K562 (cell line): Measurements from ENCODE around the gene OR2C3. TPM values are rescaled to one million over a fixed set of nuclear protein-coding genes. Genes with fewer than 3 reads are reported as not detected.
A peak's percentile ranks its signal among the peaks of the same experiment; 100 is the strongest.

Experiments
- ATAC-seq: fragments of 200-7000 bp; cut with Tn5 transposase; 3 replicates; pipeline ENCODE4 v1.9.1; 2020; ENCODE audit warnings: moderate library complexity
- BruUV-seq: library from RNA; stranded (reverse); fragments of 400-500 nt; replicated peaks from 2 replicates; lab custom pipeline; 2021; lab: Mats Ljungman, UMichigan
- CTCF ChIA-PET: fragments of 300-600 bp; formaldehyde crosslinking; extraction: SDS; loops from one replicate; lab custom pipeline; 2021; ENCODE audit warnings: low intra/inter-chr PET ratio; lab: Yijun Ruan, JAX
- POLR2A ChIA-PET: fragments of 300-600, 350-650 bp; sonication (Branson Sonifier 250); formaldehyde crosslinking; extraction: SDS; loops from one replicate; lab custom pipeline; 2021; ENCODE audit warnings: antibody characterized with exemption, inconsistent platforms; lab: Yijun Ruan, JAX
- DNase-seq, 4 experiments: peaks; one replicate each; pipeline versions ENCODE4 v3.0.0 to v3.0.0-alpha.2; 2011 to 2018; ENCODE audit warnings: low spot score in 3 of 4, mixed read lengths in 3 of 4; ENCODE audit errors: extremely low read depth in 1 of 4
- FAIRE-seq: peaks from 2 replicates; lab custom pipeline; 2011; peaks lifted over from hg19 to GRCh38; lab: Jason Lieb, UNC
- H2AFZ ChIP-seq: 2 replicates; pipeline ENCODE4 v1.6.0; 2011; ENCODE audit warnings: low read depth, low read length, control low read depth, inconsistent platforms
- H3K27ac ChIP-seq: fragments of 200-600 bp; 3 replicates; pipeline ENCODE4 v1.8.0; 2011; ENCODE audit warnings: low read depth, mild to moderate bottlenecking, control low read depth, inconsistent platforms, low read length, moderate library complexity, mixed read lengths; ENCODE audit errors: extremely low read depth
- H3K27me3 ChIP-seq, 2 experiments: fragments of 300-600 bp in 1 of 2; 2 replicates in 1 of 2; 3 replicates in 1 of 2; pipeline versions ENCODE4 v1.6.0 to v1.8.0; 2011; ENCODE audit warnings: inconsistent platforms in 2 of 2, low read length in 2 of 2, mild to moderate bottlenecking in 1 of 2, mixed read lengths in 1 of 2, moderate library complexity in 1 of 2; ENCODE audit not compliant: control insufficient read depth in 2 of 2, insufficient read depth in 2 of 2
- H3K36me3 ChIP-seq: fragments of 300-600 bp; 3 replicates; pipeline ENCODE4 v1.8.0; 2011; ENCODE audit warnings: mild to moderate bottlenecking, low read length, inconsistent platforms; ENCODE audit not compliant: control insufficient read depth, insufficient read depth
- H3K4me1 ChIP-seq, 2 experiments: fragments of 200-600 bp in 1 of 2; replicated peaks in 1 of 2; 2 replicates in 1 of 2; 3 replicates in 1 of 2; pipeline versions ENCODE4 v1.5.1 to v1.8.0; 2011; ENCODE audit warnings: inconsistent platforms in 2 of 2, low read length in 2 of 2, mild to moderate bottlenecking in 1 of 2, mixed read lengths in 1 of 2, moderate library complexity in 1 of 2; ENCODE audit not compliant: control insufficient read depth in 2 of 2, insufficient read depth in 2 of 2
- H3K4me2 ChIP-seq: 2 replicates; pipeline ENCODE4 v1.6.1; 2011; ENCODE audit warnings: low read length, control low read depth, inconsistent platforms, mixed read lengths; ENCODE audit not compliant: insufficient read depth
- H3K4me3 ChIP-seq: fragments of 200-600 bp; sonication (generic), shearing (Covaris generic); 2 replicates; pipeline ENCODE4 v1.5.1; 2016; ENCODE audit warnings: control low read depth, inconsistent platforms
- H3K79me2 ChIP-seq: fragments of 200-600 bp; 3 replicates; pipeline ENCODE4 v1.8.0; 2011; ENCODE audit warnings: low read length, inconsistent platforms; ENCODE audit not compliant: control insufficient read depth, insufficient read depth
- H3K9ac ChIP-seq, 2 experiments: 2 replicates each; pipeline versions ENCODE4 v1.6.0 to v1.6.1; 2011; ENCODE audit warnings: low read depth in 2 of 2, low read length in 2 of 2, control low read depth in 1 of 2, inconsistent platforms in 1 of 2, mild to moderate bottlenecking in 1 of 2, mixed read lengths in 1 of 2; ENCODE audit not compliant: insufficient read depth in 1 of 2
- H3K9me1 ChIP-seq: one replicate; pipeline ENCODE4 v1.6.0; 2011; ENCODE audit warnings: inconsistent platforms, mild to moderate bottlenecking, low read length, moderate library complexity; ENCODE audit not compliant: control insufficient read depth, insufficient read depth
- H3K9me3 ChIP-seq: replicated peaks from 2 replicates; pipeline ENCODE4 v1.5.1; 2011; ENCODE audit warnings: low read depth, low read length, inconsistent platforms; ENCODE audit not compliant: control insufficient read depth, insufficient read depth
- H4K20me1 ChIP-seq: replicated peaks from 2 replicates; pipeline ENCODE4 v1.6.1; 2011; ENCODE audit warnings: low read length, inconsistent platforms, mixed read lengths; ENCODE audit not compliant: control insufficient read depth, insufficient read depth
- ARID2 ChIP-seq: fragments of 450-650 bp; IDR thresholded peaks from 2 replicates; pipeline ENCODE4 v1.6.1; 2017; ENCODE audit warnings: antibody characterized with exemption, mild to moderate bottlenecking
- FOXK2 ChIP-seq, 2 experiments: fragments of 450-650 bp; IDR thresholded peaks in 1 of 2; conservative IDR thresholded peaks in 1 of 2; 2 replicates each; pipeline ENCODE4 v1.6.1; 2016; ENCODE audit warnings: low read depth in 2 of 2, mild to moderate bottlenecking in 1 of 2
- OTX1 ChIP-seq: fragments of 450-650 bp; formaldehyde crosslinking; IDR thresholded peaks from 2 replicates; pipeline ENCODE4 v1.4.0; 2022; ENCODE audit warnings: mild to moderate bottlenecking
- RAD21 ChIP-seq, 2 experiments: fragments of 250-450 bp in 1 of 2; fragments of 450-650 bp in 1 of 2; sonication (Bioruptor Pico) in 1 of 2; formaldehyde crosslinking in 1 of 2; IDR thresholded peaks in 1 of 2; conservative IDR thresholded peaks in 1 of 2; 2 replicates each; pipeline versions ENCODE4 v1.4.0 to v1.8.0; 2020 to 2022; ENCODE audit warnings: mild to moderate bottlenecking in 2 of 2, moderate library complexity in 1 of 2
- REST ChIP-seq, 2 experiments: fragments of 450-650 bp; formaldehyde crosslinking in 1 of 2; IDR thresholded peaks; 2 replicates each; pipeline versions ENCODE4 v1.4.0 to v1.6.1; 2014 to 2020; ENCODE audit warnings: mild to moderate bottlenecking in 2 of 2, borderline replicate concordance in 1 of 2, low read depth in 1 of 2
- SMC3 ChIP-seq: conservative IDR thresholded peaks from 2 replicates; pipeline ENCODE4 v1.6.1; 2011; ENCODE audit warnings: low read depth, low read length, improper control_type of control experiment; ENCODE audit not compliant: insufficient read depth
- ZMIZ1 ChIP-seq, 2 experiments: fragments of 150-350 bp in 1 of 2; IDR thresholded peaks; 2 replicates each; pipeline ENCODE4 v1.6.1; 2012 to 2016; ENCODE audit warnings: low read depth in 2 of 2, low read length in 2 of 2, mild to moderate bottlenecking in 1 of 2, moderate library complexity in 1 of 2
- ZNF561 ChIP-seq: fragments of 450-650 bp; formaldehyde crosslinking; conservative IDR thresholded peaks from 2 replicates; pipeline ENCODE4 v1.4.0; 2020; ENCODE audit warnings: mild to moderate bottlenecking, moderate library complexity
- in situ Hi-C: fragments of 300-500 bp; cut with MboI; formaldehyde crosslinking; loops from 4 replicates; pipeline ENCODE4 v1.15.0; 2018; ENCODE audit warnings: inconsistent platforms, mixed read lengths
- intact Hi-C: fragments of 100-400 bp; cut with micrococcal nuclease; formaldehyde crosslinking; loops from 2 replicates; pipeline ENCODE4 v1.14.2; 2022
- polyA plus RNA-seq, 8 experiments: library from polyadenylated mRNA; depleted of rRNA in 4 of 8; stranded (reverse) in 5 of 8; unstranded in 3 of 8; fragments of >200 nt; fragmentation: Nextera tagmentation in 2 of 8; fragmentation: Illumina TruSeq in 1 of 8; extraction: Ambion mirVana in 2 of 8; extraction: Trizol in 1 of 8; gene quantifications; 2 replicates each; pipeline versions ENCODE4 v1.2.1 to v1.2.3, GENCODE V29; 2011 to 2014; ENCODE audit warnings: inconsistent platforms in 1 of 8, missing spikeins in 1 of 8
- total RNA-seq, 7 experiments: library from RNA; depleted of rRNA in 6 of 7; stranded (reverse); fragments of >200 nt in 6 of 7; fragmentation: Illumina TruSeq in 2 of 7; extraction: Trizol in 2 of 7; gene quantifications; 2 replicates each; pipeline versions ENCODE4 v1.2.1 to v1.2.3, GENCODE V29; 2011 to 2021; ENCODE audit warnings: low replicate concordance in 1 of 7

OR2C3 gene
- total and polyA plus RNA-seq, 9 of the 15 experiments (the other 6 are each of a cell fraction or from before 2014, with no cell fraction given): under 0.01 to 0.05 (median 0.03) TPM; not detected in 4

GRCh38 chr1:247487057-247487456 lies 49.2 kb downstream of the OR2C3 start:
- Histone ChIP-seq H3K4me1 (no peaks in the 10 kb centered on the region), H3K27ac (no peak overlapping the region), H3K4me3 (no peak overlapping the region), H3K79me2 (no peaks in the 10 kb centered on the region), H3K9me1 (no peaks in the 10 kb centered on the region), H3K9me3 (no peaks in the 10 kb centered on the region), H3K4me2 (no peak overlapping the region), H3K27me3 (peaks cover 0 to 8% of the 10 kb centered on the region in 2 experiments; a peak in 4 of 5 replicates), H2AFZ (no peak overlapping the region), H3K9ac (no peak overlapping the region), H3K36me3 (no peaks in the 10 kb centered on the region), H4K20me1 (no peaks in the 10 kb centered on the region)
- intact Hi-C loops: loop anchor here (1.0 to 5.0 kb wide), 4 partner anchors 97 to 580 kb away; no protein-coding TSS in a partner anchor
- ChIA-PET POLR2A (no interaction called here), CTCF (interaction anchor here (0.7 to 2.6 kb wide), 3 partner anchors 55 to 114 kb away, joined by 3 to 11 read pairs (median 4); no protein-coding TSS in a partner anchor)
- peak; percentile 95 for ATAC-seq
- peak; percentile 92 for FAIRE-seq
- no TSS peak for BruUV-seq
- peak; percentile 28 to 61 (median 43) for DNase-seq
- in situ Hi-C loops: no loop called here
- no peak for TF ChIP-seq ZMIZ1 (IDR thresholded peaks at IDR 0.05; ENCODE audit: low read depth in 2 of 2, low read length in 2 of 2)
- no peak for TF ChIP-seq FOXK2 (conservative IDR thresholded peaks at IDR 0.05 in 1 of 2, IDR thresholded peaks at IDR 0.05 in 1 of 2; ENCODE audit: low read depth in 2 of 2)
- no peak for TF ChIP-seq ZNF561
- no peak for TF ChIP-seq OTX1 (CRISPR knock-in tag)
- TF ChIP-seq REST (IDR thresholded peaks at IDR 0.05; ENCODE audit: borderline replicate concordance): peak; percentile 72; the same call in 1 of the 2 replicates
- TF ChIP-seq REST (CRISPR knock-in tag; IDR thresholded peaks at IDR 0.05; ENCODE audit: low read depth): no peak
- TF ChIP-seq RAD21 (CRISPR knock-in tag; conservative IDR thresholded peaks at IDR 0.05 in 1 of 2, IDR thresholded peaks at IDR 0.05 in 1 of 2): peak; percentile 88 to 89
- no peak for TF ChIP-seq ARID2
- peak; percentile 69; the same call in 1 of the 2 replicates for TF ChIP-seq SMC3
